ENCODE data around the gene KIAA1671.

- TF ChIP-seq, protein P1, sequence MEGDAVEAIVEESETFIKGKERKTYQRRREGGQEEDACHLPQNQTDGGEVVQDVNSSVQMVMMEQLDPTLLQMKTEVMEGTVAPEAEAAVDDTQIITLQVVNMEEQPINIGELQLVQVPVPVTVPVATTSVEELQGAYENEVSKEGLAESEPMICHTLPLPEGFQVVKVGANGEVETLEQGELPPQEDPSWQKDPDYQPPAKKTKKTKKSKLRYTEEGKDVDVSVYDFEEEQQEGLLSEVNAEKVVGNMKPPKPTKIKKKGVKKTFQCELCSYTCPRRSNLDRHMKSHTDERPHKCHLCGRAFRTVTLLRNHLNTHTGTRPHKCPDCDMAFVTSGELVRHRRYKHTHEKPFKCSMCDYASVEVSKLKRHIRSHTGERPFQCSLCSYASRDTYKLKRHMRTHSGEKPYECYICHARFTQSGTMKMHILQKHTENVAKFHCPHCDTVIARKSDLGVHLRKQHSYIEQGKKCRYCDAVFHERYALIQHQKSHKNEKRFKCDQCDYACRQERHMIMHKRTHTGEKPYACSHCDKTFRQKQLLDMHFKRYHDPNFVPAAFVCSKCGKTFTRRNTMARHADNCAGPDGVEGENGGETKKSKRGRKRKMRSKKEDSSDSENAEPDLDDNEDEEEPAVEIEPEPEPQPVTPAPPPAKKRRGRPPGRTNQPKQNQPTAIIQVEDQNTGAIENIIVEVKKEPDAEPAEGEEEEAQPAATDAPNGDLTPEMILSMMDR (IDR thresholded peaks at IDR 0.05; ENCODE audit: low read depth, low read length, missing input control), result no peak
- TF ChIP-seq TAF1 (conservative IDR thresholded peaks at IDR 0.05), result no peak
- TF ChIP-seq GABPA (IDR thresholded peaks at IDR 0.05 in 1 of 2, conservative IDR thresholded peaks at IDR 0.05 in 1 of 2), result no peak
- no peak for TF ChIP-seq SP1 (IDR thresholded peaks at IDR 0.05)
- TF ChIP-seq RXRA (IDR thresholded peaks at IDR 0.05), result no peak
- TF ChIP-seq YY1 (IDR thresholded peaks at IDR 0.05), result no peak
- TF ChIP-seq REST (IDR thresholded peaks at IDR 0.05), result no peak
- TF ChIP-seq, protein P2, sequence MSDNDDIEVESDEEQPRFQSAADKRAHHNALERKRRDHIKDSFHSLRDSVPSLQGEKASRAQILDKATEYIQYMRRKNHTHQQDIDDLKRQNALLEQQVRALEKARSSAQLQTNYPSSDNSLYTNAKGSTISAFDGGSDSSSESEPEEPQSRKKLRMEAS (IDR thresholded peaks at IDR 0.05), result no peak
- no peak for TF ChIP-seq ZBTB33 (IDR thresholded peaks at IDR 0.05)
- TF ChIP-seq FOXA1 (IDR thresholded peaks at IDR 0.05), result no peak
- no peak for TF ChIP-seq JUND (IDR thresholded peaks at IDR 0.05)
- TF ChIP-seq, protein P3, sequence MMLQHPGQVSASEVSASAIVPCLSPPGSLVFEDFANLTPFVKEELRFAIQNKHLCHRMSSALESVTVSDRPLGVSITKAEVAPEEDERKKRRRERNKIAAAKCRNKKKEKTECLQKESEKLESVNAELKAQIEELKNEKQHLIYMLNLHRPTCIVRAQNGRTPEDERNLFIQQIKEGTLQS (IDR thresholded peaks at IDR 0.05), result no peak
- TF ChIP-seq RAD21 (IDR thresholded peaks at IDR 0.05), result no peak
- no peak for TF ChIP-seq EGR1 (IDR thresholded peaks at IDR 0.05; ENCODE audit: low read depth in 2 of 2)
Measured at GRCh38 chr22:24995649-24996180, 43.2 kb downstream of the KIAA1671 start.

Data from liver (tissue), 3 donors.